PC-9 (cell line): Measurements from ENCODE around the gene MAP3K13. TPM values are rescaled to one million over a fixed set of nuclear protein-coding genes. Genes with fewer than 3 reads are reported as not detected.

Experiments used
- BruUV-seq: library from RNA; stranded (reverse); fragments of 400-500 nt; replicated peaks from 2 replicates; lab custom pipeline; 2021; lab: Mats Ljungman, UMichigan
- CTCF ChIA-PET: fragments of 300-600 bp; sonication (Branson Sonifier 250); formaldehyde crosslinking; loops from one replicate; lab custom pipeline; 2022; ENCODE audit warnings: antibody characterized with exemption; lab: Charles Lee
- POLR2A ChIA-PET: fragments of 300-600 bp; sonication (Branson Sonifier 250); formaldehyde crosslinking; loops from one replicate; lab custom pipeline; 2022; ENCODE audit warnings: antibody characterized with exemption; ENCODE audit not compliant: unreplicated experiment; lab: Charles Lee
- DNase-seq, 2 experiments: peaks; one replicate each; pipeline versions ENCODE4 v3.0.0 to v3.0.0-alpha.2; 2015 to 2022; ENCODE audit warnings: mixed read lengths in 1 of 2
- H2AFZ ChIP-seq: fragments of 200-600 bp; sonication (generic); 2 replicates; pipeline ENCODE4 v1.8.1; 2017; ENCODE audit warnings: antibody characterized with exemption
- H3F3A ChIP-seq: fragments of 200-600 bp; sonication (generic); 2 replicates; pipeline ENCODE4 v1.8.1; 2017; ENCODE audit warnings: antibody characterized with exemption, mild to moderate bottlenecking, low read depth; ENCODE audit not compliant: insufficient read depth
- H3K27ac ChIP-seq: fragments of 200-600 bp; sonication (generic); 2 replicates; pipeline ENCODE4 v1.6.1; 2016; ENCODE audit warnings: mixed run types
- H3K27me3 ChIP-seq: fragments of 200-600 bp; sonication (generic); 2 replicates; pipeline ENCODE4 v1.6.1; 2016; ENCODE audit warnings: low read depth, mixed run types; ENCODE audit not compliant: insufficient read depth
- H3K36me3 ChIP-seq: fragments of 200-600 bp; sonication (generic); 2 replicates; pipeline ENCODE4 v1.6.1; 2016; ENCODE audit warnings: low read depth, mixed run types
- H3K4me1 ChIP-seq: fragments of 200-600 bp; sonication (generic); replicated peaks from 2 replicates; pipeline ENCODE4 v1.6.1; 2016; ENCODE audit warnings: mixed run types; ENCODE audit not compliant: insufficient read depth
- H3K4me2 ChIP-seq: fragments of 200-600 bp; sonication (generic); 2 replicates; pipeline ENCODE4 v1.6.1; 2017; ENCODE audit warnings: mixed run types
- H3K4me3 ChIP-seq: fragments of 200-600 bp; sonication (generic); 2 replicates; pipeline ENCODE4 v1.6.1; 2016; ENCODE audit warnings: mixed run types
- H3K79me2 ChIP-seq: fragments of 200-600 bp; sonication (generic); 2 replicates; pipeline ENCODE4 v1.6.1; 2017; ENCODE audit warnings: low read depth, mixed run types
- H3K9me2 ChIP-seq: fragments of 200-600 bp; sonication (generic); 2 replicates; pipeline ENCODE4 v1.8.1; 2017; ENCODE audit warnings: mild to moderate bottlenecking; ENCODE audit not compliant: insufficient read depth
- H3K9me3 ChIP-seq: fragments of 200-600 bp; sonication (generic); 2 replicates; pipeline ENCODE4 v1.8.1; 2016; ENCODE audit warnings: low read depth; ENCODE audit not compliant: insufficient read depth
- H4K20me1 ChIP-seq: fragments of 200-600 bp; sonication (generic); 2 replicates; pipeline ENCODE4 v1.8.1; 2017; ENCODE audit not compliant: insufficient read depth
- CTCF ChIP-seq: fragments of 200-600 bp; sonication (generic); conservative IDR thresholded peaks from 2 replicates; pipeline ENCODE4 v1.6.1; 2017; ENCODE audit warnings: mixed run types, antibody characterized with exemption, mild to moderate bottlenecking, moderate library complexity
- EZH2 ChIP-seq: fragments of 200-600 bp; sonication (generic); IDR thresholded peaks from 2 replicates; pipeline ENCODE4 v1.8.0; 2017; ENCODE audit warnings: antibody characterized with exemption, low read depth
- intact Hi-C: fragments of 100-400 bp; cut with micrococcal nuclease; formaldehyde crosslinking; loops from one replicate; pipeline ENCODE4 v1.10.0; 2022; ENCODE audit not compliant: unreplicated experiment
- total RNA-seq: library from RNA; stranded (reverse); gene quantifications from 2 replicates; pipeline ENCODE4 v1.2.3, GENCODE V29; 2021

The MAP3K13 gene
- total RNA-seq, 1 experiment from 2014 or later = 65.5 TPM

GRCh38 chr3:185401319-185401955 lies 38.5 kb downstream of the MAP3K13 start:
- no peaks in the 10 kb centered on the region for H3K4me1 ChIP-seq
- no peak overlapping the region for H3K4me3 ChIP-seq
- BruUV-seq = no TSS peak
- H3K9me2 ChIP-seq = no peaks in the 10 kb centered on the region
- no peak for DNase-seq
- TF ChIP-seq EZH2 (no peak), CTCF (no peak)
- no peaks in the 10 kb centered on the region for H3K36me3 ChIP-seq
- no peaks in the 10 kb centered on the region for H3K9me3 ChIP-seq
- no peak overlapping the region for H2AFZ ChIP-seq
- H3F3A ChIP-seq = no peaks in the 10 kb centered on the region
- H3K27ac ChIP-seq = no peak overlapping the region
- intact Hi-C loops = no loop called here
- POLR2A ChIA-PET = no interaction called here
- H4K20me1 ChIP-seq = no peaks in the 10 kb centered on the region
- no peak overlapping the region for H3K4me2 ChIP-seq
- no peaks in the 10 kb centered on the region for H3K27me3 ChIP-seq
- H3K79me2 ChIP-seq = no peaks in the 10 kb centered on the region
- CTCF ChIA-PET = no interaction called here

GRCh38 chr3:185402561-185402960 lies 39.6 kb downstream of the MAP3K13 start:
- no peak overlapping the region for H3K4me2 ChIP-seq
- H3F3A ChIP-seq = no peaks in the 10 kb centered on the region
- no peak overlapping the region for H3K4me3 ChIP-seq
- no peaks in the 10 kb centered on the region for H3K27me3 ChIP-seq
- H3K36me3 ChIP-seq = no peaks in the 10 kb centered on the region
- ChIA-PET CTCF (no interaction called here), POLR2A (interaction anchor here (0.5 to 0.6 kb wide), 3 partner anchors 20 to 204 kb away, joined by 3 to 10 read pairs (median 5); no protein-coding TSS in a partner anchor)
- TF ChIP-seq EZH2 (no peak), CTCF (no peak)
- H2AFZ ChIP-seq = no peak overlapping the region
- H3K79me2 ChIP-seq = no peaks in the 10 kb centered on the region
- no peaks in the 10 kb centered on the region for H3K9me2 ChIP-seq
- intact Hi-C loops = no loop called here
- no peaks in the 10 kb centered on the region for H3K4me1 ChIP-seq
- no peaks in the 10 kb centered on the region for H4K20me1 ChIP-seq
- no peaks in the 10 kb centered on the region for H3K9me3 ChIP-seq
- no peak for DNase-seq
- BruUV-seq = no TSS peak
- H3K27ac ChIP-seq = no peak overlapping the region

DNA sequence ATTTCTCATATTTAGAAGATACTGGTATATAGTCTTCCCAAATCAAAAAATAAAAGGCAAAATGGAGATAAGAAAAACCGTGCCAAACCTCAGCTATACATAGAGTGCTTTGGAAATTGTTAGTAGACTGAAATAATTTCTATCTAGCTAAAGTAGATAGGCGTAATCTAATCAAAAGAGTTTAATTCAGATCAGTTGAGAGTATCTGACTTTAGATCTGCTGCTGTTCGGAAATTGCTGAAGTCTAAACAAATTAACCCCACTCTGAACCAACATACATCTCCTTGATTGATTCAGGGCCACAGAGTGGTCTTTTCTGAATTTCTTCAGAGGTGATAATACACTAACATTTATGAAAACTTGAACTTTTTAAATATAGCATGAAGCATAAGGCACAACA lies 40.1 kb downstream of the MAP3K13 start:
- H2AFZ ChIP-seq = no peak overlapping the region
- intact Hi-C loops = no loop called here
- H3K79me2 ChIP-seq = no peaks in the 10 kb centered on the region
- no peaks in the 10 kb centered on the region for H3K27me3 ChIP-seq
- no peaks in the 10 kb centered on the region for H3K36me3 ChIP-seq
- CTCF ChIA-PET = no interaction called here
- H3K9me3 ChIP-seq = no peaks in the 10 kb centered on the region
- BruUV-seq = no TSS peak
- no peak for TF ChIP-seq CTCF
- no peak for TF ChIP-seq EZH2
- H3K4me1 ChIP-seq = no peaks in the 10 kb centered on the region
- H3F3A ChIP-seq = no peaks in the 10 kb centered on the region
- DNase-seq = no peak
- H4K20me1 ChIP-seq = no peaks in the 10 kb centered on the region
- H3K27ac ChIP-seq = no peak overlapping the region
- no peak overlapping the region for H3K4me3 ChIP-seq
- H3K4me2 ChIP-seq = no peak overlapping the region
- POLR2A ChIA-PET = interaction anchor here (0.5 kb wide), 2 partner anchors 21 to 204 kb away, joined by 3 to 5 read pairs; no protein-coding TSS in a partner anchor
- H3K9me2 ChIP-seq = no peaks in the 10 kb centered on the region
